ENCODE measurements around the gene PBX4.

The PBX4 gene

DNA sequence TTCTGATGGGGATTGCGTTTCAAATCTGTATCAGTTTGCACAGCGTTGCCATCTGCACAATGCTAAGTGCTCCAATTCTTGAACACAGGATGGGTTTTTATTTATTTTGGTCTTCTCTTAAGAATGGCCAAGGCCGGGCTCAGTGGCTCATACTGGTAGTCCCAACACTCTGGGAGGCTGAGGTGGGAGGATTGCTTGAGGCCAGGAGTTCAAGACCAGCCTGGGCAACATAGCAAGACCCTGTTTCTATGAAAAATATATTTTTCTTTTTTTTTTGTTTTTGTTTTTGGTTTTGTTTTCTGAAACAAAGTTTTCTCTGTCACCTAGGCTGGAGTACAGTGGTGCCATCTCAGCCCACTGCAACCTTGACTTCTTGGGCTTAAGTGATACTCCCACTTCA is 95.3 kb downstream of the PBX4 start:
- DNase-seq, result no peak

DNA sequence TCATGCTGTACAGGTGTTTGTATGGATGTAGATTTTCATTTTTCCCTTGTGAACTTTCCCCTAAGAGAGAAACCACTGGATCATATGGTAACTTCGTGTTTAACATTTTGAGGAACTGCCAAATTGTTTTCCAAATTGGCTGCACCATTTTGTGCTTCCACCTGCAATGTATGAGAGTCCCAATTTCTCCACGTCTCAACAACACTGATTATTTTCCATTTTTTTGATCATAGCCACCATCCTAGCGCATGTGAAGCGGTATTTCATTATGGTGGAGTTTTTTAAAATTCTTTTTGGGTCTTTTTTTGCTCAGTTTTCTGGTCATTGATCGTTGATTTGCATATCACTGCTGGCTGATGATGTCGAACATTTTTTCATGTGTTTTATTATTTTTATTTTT is 97.5 kb downstream of the PBX4 start:
- DNase-seq, result no peak

DNA sequence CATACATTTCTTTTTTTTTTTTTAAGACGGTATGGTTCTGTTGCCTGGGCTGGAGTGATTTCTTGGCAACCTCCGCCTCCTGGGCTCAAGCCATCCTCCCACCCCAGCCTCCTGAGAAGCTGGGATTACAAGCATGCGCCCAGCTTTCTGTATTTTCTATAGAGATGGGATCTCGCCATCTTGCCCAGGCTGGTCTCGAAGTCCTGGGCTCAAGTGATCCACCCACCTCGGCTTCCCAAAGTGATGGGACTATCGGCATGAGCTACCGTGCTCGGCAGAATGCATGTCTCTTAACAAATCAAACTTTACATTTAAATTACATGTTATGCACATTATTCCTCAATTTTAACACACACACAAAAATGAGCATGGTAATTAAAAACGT is 101.3 kb downstream of the PBX4 start:
- no peak for DNase-seq

DNA sequence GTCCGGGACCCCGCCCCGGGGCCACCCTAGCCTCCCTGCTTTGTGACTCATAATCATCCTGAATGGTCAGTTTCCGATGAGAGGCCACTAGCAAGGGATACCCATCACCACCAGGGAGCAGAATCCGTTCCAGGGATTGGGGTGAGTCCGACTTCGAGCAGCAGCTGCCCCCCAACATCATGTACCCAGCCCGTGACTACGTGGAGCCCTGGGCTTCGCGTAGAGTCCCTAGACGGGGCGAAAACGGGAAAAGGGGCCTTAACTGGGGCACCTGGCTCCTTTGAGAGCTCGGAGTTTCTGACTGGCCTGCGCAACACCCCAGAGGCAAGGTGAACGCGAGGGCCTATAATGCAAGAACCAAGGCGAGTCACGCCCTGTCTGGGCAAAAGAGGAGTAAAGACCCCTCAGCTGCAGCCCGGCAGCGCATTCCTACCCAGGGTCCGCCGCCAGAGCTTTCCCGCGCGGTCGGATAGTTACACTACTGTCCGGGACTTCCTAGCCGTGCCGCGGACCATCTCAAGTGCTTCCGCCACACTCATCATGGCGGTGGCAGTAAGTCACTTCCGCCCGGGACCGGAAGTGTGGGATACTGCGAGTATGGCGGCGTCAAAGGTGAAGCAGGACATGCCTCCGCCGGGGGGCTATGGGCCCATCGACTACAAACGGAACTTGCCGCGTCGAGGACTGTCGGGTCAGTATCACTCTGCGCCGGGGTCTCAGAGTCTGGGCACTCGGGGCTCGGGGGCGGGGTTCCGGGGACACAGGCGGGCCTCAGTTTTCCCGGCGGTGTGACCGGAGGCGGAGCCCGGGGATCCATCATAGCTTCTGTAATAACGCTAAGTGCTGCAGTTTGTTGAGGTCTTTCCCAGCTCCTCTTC is 102.6 kb downstream of the PBX4 start, which contains the start of gene NDUFA13:
Gene NDUFA13, plus strand, starts transcription at position 584 of the 878 bp plus-strand sequence. Its CDS starts 14 bp downstream, at position 598.
- DNase-seq, result peak; percentile 88

- no peak for DNase-seq
Observed at GRCh38 chr19:19514881-19515641, 103.4 kb downstream of the PBX4 start, which contains the start of gene TSSK6. TSSK6 (minus strand) TSS chr19:19515548; CDS start chr19:19515427, 121 bp downstream.

DNA sequence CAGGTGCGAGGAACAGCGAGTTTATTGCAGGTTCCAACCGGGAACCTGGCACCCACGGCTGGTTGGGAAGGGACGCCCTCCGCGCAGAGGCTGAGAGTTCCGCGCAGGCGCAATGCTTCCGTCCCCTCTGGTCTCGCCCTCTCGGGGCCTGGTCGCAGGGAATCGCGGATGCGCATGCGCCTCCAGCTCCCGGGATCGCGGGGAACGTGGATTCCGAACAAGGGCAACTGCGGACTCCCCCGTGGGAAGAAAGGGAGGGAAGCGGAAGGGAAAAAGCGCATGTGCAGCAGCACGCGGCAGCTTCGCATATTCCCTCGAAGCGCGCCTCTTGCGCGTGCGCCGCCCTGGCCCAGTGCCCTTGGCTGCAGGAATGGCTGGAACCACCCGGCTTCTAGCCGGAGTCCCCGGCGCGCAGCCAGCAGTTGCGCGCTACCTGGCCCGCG is 104.3 kb downstream of the PBX4 start:
- no peak for DNase-seq

GRCh38 chr19:19513682-19514081 is 104.8 kb downstream of the PBX4 start:
- no peak for DNase-seq

All from effector CD4-positive, alpha-beta T cell (primary cell).